Anterior cingulate cortex (tissue), 58 donors: ENCODE results near the gene LRRTM1.

ENCODE experiments used
- DNase-seq, 58 donors: peaks; one replicate each; lab custom pipeline; 2025; lab: John Stamatoyannopoulos, UW

Gene LRRTM1

GRCh38 chr2:80252294-80252986, 52.1 kb downstream of the LRRTM1 start:
- DNase-seq = no peak
